GM18519 (cell line): ENCODE results near the gene CLIP1.
"Not testable (repeated sequence)": the region's sequence is repeated elsewhere in the genome, so short reads cannot be mapped to it uniquely, and the experiment has no call there.

Experiments used
- ATAC-seq: cut with Tn5 transposase; IDR thresholded peaks from one replicate; pipeline ENCODE4 v1.9.1; 2021; ENCODE audit warnings: mild to moderate bottlenecking, moderate library complexity; ENCODE audit not compliant: unreplicated experiment, low FRiP score

The CLIP1 gene

GRCh38 chr12:122399592-122400373, 22.7 kb downstream of the CLIP1 start:
- no peak for ATAC-seq

GRCh38 chr12:122399254-122399591, 23.2 kb downstream of the CLIP1 start:
- ATAC-seq: no peak

DNA sequence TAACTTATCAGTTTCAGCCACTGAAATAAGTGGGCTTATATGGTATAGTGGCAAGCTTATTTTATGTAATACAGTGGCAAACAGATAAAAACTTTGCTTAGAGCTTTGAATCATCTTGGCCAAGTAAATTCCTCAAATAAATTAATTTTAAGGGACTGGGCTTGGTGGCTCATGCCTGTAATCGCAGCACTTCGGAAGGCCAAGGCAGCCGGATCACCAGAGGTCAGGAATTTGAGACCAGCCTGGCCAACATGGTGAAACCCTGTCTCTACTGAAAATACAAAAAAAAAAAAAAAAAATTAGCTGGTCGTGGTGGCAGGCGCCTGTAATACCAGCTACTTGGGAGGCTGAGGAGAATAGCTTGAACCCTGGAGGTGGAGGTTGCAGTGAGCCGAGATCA, 24.5 kb downstream of the CLIP1 start:
- ATAC-seq: not testable (repeated sequence)

DNA sequence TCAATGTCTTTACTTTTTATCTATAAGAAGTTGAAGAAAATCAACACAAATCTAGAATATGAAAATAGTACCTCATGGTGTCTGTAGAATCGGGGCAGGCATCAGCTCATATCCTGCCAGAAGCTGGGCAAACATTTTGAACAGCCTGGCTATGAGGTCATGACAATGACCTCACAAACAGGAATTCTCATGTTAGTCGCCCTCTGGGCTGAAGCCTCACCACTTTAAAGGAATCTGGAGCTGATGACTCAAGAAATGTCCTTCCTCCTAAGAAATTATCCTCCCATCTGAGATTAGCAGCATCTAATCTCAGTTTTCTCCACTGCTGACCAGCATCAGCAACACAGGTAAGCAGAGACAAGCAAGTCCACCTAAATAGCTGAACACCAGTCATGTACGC, 27.1 kb downstream of the CLIP1 start:
- ATAC-seq: no peak

GRCh38 chr12:122394626-122395194, 27.8 kb downstream of the CLIP1 start:
- no peak for ATAC-seq

DNA sequence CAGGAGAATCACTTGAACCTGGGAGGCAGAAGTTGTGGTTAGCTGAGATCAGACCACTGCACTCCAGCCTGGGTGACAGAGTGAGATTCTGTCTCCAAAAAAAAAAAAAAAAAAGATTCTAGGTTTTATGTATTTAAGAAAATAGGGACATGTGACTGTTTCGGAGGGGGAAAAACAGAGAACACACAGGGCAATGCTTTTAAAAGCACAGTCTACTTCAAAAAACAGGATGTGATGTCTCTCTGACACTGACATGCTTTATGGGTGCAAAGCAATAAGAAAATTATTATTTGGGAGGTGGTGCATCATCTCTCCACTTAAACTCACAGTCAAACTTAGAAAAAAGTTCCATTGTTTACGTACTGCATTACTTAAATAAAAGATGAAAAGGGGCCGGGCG, 28.7 kb downstream of the CLIP1 start:
- ATAC-seq: no peak

DNA sequence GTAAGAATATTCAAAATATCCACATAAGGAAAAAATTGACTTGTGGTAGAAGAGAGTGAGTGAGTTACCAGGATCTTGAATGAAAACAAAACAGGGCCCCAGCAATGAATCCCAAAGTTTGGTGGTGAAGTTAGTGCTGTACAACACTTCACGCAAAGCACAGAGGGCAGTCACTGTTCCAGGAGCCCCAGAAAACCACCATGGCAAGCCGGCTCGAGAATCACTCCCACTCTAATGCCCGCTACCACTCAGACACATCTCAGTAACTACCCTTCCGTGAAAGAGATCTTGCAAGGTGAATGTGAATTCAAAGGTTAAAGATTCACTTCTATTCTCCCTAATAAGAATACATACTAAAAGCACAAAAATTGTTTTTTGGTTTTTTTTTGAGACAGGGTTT, 30.1 kb downstream of the CLIP1 start:
- no peak for ATAC-seq

GRCh38 chr12:122389677-122390076, 32.8 kb downstream of the CLIP1 start:
- no peak for ATAC-seq

- ATAC-seq: no peak
These were observed 34.6 kb downstream of the CLIP1 start for GRCh38 chr12:122387887-122388286.

DNA sequence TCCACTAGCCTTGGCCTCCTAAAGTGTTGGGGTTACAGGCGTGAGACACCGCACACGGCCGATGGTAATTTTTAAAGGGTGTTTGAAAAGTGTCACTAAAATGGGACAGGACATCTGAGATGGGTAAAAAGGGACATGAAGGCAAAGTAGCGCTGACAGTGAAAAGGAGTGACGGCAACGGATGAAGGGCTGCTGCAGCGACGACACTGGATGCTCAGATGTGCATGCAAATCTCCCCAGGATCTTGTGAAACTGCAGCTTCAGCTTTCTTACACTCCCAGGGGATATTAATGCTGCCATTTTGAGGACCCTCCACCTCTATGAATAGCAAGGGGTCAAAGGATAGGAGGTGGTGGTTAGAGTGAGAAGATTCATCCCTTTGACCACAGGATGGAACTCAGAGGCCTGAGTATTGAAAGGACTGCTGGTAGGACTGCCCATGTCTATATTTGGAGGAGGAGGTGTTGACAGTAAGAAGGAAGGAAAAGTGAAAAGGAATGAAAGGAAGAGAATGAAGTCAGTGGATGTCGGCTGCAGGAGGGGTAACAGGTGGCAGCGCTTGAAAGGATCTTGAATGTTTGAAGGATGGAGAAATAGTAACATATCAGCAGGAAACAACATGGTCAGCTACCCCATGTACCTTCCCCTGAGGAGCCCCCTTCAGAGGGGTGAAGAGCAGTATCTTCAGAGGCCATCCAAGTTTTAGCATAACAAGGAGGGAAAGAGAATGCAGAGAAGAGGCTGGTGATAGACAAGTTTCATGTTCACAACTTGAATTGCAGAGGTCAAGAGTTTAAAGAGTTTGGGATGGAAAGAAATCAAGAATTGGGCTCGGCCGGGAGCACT, 37.1 kb downstream of the CLIP1 start:
- ATAC-seq: no peak

GRCh38 chr12:122382919-122383350, 39.5 kb downstream of the CLIP1 start:
- ATAC-seq: no peak

GRCh38 chr12:122381021-122381420, 41.4 kb downstream of the CLIP1 start:
- no peak for ATAC-seq

DNA sequence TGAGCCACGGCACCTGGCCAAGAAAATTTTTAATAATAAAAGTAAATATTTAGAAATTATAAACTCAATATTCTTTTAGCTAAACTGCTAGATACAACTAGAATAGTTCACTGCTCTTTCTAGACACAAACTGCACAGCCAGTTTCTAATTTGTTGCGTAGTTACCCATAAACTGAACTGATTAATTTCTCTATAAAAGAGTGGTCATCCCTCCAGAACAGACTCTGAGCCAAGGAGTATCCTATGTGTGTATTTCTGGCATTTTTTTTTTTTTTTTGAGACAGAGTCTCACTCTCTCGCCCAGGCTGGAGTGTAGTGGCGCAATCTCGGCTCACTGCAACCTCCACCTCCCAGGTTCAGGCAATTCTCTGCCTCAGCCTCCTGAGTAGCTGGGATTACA, 45.7 kb downstream of the CLIP1 start:
- not testable (repeated sequence) for ATAC-seq

DNA sequence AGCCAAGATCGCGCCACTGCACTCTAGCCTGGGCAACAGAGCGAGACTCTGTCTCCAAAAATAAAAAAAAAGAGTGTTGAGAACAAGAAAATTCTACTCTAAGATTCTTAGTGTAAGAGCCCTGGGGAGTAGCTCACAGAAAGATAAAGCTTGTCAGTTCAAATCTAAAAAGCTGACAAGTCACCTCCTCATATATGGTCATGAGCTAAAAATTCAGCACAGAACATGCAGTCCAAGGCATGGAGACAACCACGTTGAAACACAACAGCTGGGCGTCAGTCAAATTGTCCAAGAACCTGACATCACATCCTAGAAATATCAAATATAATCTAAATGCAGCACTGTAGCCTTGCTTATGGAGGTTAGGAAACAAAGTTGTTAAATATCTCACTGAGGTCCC, 47.8 kb downstream of the CLIP1 start:
- ATAC-seq: no peak

GRCh38 chr12:122371475-122372045, 50.9 kb downstream of the CLIP1 start:
- no peak for ATAC-seq

DNA sequence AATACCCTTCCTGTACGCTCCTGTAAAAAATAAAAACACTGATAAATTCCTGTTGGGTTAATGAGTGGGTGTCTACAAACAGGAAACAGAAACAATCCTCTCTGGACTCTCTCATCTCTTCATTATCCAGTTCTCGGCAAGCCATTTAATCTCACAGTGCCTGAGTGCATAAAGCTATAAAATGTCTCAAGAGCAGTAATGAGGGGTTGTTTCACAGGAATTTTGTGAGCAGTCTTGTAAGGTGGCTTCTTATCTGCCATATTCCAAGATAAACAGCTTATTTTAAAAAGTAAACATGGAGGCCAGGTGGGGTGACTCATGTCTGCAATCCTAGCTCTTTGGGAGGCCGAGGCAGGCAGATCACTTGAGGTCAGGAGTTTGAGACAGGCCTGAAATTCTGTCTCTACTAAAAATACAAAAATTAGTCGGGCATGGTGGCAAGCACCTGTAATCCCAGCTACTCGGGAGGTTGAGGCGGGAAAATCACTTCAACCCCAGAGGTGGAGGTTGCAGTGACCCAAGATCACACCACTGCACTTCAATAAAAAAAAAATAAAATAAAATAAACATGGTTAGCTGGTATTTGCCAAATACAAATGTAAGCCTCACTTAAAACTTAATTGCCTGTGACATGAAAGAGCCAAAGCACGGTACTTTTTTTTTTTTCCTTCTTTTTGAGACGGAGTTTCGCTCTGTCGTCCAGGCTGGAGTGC, 54.0 kb downstream of the CLIP1 start:
- no peak for ATAC-seq

DNA sequence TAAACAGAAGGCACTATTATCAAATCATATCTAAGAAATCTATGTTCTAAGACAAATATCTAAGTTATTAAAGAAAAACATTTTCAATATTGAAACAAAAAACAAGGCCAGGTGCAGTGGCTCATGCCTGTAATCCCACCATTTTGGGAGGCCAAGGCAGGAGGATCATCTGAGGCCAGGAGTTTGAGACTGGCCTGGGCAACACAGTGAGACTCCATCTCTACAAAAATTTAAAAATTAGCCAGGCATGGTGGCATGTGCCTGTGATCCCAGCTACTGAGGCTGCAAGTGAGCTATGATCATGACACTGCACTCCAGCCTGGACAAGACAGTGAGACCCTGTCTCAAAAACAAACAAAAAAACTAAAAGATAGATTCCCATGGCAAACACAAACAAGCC, 54.8 kb downstream of the CLIP1 start:
- not testable (repeated sequence) for ATAC-seq

DNA sequence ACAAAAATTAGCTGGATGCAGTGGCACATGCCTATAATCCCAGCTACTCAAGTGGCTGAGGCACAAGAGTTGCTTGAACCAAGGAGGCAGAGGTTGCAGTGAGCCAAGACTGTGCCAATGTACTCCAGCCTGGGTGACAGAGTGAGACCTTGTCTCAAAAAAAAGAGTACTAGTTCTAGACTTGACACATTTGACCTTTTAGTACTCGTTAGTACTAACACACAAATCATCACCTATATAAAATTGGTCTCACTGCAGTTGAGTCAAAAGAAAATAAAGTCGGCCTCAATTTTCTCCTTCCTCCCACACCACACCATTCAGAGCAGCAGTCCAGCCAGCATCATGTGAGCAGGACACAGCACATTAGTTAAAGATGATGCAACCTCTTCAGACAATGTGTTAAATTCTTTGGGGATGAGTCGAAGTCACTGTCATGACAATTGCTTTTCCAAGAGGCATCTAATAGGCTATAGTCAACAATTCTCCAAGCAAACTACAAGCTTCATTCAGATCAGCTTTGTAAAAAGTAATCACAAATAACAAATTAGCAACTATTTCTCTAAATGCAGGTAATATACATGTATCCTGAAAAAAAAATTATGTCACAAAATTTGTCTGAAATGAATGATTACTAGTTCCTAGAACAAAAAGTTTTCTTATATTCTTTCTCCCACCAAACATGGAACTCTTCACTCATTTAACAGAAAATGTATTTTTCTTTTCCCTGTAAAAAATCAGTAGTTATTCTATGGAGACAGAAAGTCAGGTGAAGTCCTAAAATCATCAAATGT, 55.6 kb downstream of the CLIP1 start:
- ATAC-seq: no peak

GRCh38 chr12:122365226-122365625, 57.2 kb downstream of the CLIP1 start:
- ATAC-seq: not testable (repeated sequence)

- no peak for ATAC-seq
These were observed 58.7 kb downstream of the CLIP1 start for GRCh38 chr12:122363782-122364181.
